HG03354 (cell line): ENCODE results near the gene ETNPPL.

ENCODE experiments used
- ATAC-seq: cut with Tn5 transposase; IDR thresholded peaks from one replicate; pipeline ENCODE4 v1.9.1; 2021; ENCODE audit warnings: mild to moderate bottlenecking; ENCODE audit not compliant: unreplicated experiment, poor library complexity, severe bottlenecking

ETNPPL gene

DNA sequence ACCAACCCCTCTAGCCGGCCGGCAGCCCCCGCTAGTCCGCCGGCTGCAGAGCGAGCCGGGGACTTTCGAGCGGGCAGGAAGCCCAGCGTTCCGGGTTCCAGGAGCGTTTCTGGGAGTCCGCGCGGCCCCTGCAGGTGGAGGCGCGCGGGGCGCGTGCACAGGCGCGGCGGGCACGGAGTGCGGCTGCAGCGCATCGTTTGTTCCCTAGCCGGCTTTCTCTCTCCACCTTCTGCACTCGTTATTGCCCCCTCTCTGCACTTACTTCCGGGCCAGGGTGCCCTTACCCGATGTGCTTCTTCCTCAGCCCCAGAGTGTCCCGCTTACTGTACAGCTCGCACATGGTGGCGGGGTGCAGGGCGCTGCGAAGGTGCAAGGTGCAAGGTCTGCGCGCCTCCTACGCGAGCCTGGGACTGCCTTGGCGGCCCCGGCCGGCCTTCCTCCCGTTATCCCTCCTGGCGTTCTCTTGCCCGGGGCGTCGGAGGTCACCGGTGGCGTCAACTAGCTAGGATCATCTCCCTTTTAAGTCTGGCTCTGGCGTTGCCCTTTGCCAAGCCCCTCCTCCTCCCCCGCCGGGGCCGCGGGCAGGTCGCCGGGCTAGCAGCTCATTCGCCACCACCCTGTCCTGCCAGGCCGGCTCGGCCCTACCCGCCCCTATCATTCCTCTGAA lies at the start of gene ETNPPL:
ETNPPL (minus strand) TSS at position 495 of the 667 bp plus-strand sequence; CDS start at position 340, 155 bp downstream.
- ATAC-seq = peak; percentile 54

DNA sequence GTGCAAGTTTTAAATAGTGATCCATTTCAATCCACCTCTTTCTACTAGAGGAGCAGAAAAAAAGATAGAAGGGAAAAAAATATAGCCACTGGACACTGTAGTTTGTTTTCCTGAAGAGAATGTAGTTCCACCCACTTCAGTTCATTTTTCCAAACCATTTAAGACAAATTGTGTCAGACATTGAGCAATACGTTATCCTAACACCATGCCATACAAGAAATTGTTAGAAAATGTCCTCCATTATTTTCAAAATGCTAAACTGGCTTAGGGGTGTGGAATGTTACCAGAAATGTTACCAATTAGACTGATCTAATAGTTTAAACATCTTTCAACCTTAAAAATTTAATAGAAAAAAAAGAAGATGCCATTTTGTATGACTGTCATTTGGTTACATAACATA lies 48.6 kb upstream of the ETNPPL start:
- ATAC-seq = no peak

DNA sequence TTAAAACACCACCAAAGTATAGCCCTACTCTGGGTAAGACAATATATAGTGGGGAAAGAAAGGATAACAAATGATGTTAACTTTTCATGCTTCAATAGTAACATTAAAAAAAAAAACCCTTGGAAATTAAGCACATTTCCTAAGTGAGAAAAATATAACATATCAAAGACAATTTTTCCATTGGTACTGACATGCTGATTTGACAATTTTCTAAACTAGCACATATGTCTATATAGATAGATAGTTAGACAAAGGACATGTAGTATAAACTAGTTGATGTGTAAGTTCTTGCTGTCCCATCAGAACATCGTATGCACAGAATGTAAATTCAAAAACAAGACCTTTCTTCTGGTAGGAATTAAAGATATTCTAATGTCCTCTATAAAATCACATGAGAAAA lies 47.2 kb upstream of the ETNPPL start:
- no peak for ATAC-seq

DNA sequence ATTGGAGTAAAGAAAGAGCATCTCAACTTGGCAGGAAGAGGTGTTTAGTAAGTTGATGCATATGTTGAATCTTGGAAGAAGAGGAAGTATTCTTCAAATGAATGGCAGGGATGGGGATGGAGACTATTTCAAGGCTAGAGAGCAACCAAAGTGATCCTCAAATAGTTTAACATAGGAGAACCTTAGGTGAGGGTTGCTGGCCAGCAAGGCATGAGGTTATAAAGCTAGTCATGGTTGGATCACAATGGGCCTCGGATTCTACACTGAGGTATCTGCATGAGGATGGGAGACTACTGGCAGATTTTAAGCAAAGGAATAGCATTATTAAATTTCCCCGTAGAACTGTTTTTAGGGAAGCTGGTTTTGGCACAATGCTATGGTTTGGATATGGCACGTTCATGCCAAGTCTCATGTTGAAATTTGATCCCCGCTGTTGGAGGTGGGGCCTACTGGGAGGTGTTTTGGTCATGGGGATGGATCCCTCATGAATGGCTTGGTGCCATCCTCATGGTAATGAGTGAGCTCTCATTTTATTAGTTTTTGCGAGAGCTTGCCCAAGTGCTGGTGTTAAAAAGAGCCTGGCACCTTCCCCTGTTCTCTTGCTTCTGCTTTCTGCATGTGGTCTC lies 41.9 kb upstream of the ETNPPL start:
- no peak for ATAC-seq

DNA sequence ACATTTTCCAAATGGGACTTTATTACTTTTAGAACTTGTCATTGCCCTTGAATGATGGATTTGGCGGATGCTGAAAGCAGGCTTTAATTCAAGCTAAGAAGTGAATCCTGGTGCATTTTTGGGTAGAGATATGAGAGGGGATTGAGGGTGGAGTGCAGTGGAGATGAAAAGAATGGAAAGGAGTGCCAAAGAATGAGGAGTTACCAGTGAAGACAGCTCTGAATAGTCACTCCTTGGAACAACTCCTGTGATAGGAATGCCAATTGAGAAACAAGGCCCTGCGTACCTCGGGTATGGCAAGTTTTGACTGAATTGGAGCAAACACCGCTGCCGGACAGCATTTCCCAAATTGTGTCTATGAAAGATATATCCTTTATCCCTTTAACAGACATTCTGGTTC lies 36.5 kb upstream of the ETNPPL start:
- ATAC-seq = no peak

DNA sequence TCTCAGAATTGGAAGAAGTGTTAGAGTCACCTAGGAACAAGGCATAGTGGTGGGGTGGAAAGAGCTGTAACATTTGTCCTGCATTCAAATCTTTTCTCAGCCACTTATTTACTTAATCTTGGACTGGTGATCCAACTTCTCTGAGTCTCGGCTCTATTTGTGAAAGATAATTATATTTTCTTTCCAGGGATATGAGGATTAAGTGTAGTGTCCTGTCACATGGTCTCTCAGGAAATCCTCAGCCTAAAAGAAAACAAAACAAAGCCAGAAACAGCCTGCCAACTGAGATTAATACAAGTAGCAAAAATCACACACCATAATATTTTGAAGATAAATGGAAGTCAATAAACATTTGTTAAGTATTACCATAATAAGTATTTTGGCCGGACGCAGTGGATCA lies 33.3 kb upstream of the ETNPPL start:
- ATAC-seq = no peak

DNA sequence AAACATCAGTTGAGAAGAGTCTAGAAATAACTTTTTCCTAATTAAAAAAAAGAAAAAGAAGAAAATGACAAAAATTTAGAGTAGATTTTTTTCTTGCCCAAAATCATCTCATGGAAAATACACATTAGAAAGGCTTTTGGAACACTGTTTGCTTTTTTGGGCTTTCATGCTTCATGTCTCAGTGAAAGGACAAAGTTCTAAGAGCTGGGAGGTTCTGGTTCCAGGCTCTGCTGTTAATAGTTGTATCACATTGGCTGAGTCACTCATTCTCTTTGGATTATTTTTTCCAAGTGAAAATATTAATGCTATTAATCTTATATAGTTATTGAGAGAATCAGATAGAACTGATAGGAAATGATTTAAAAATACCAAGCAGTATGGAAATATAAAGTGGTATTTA lies 32.9 kb upstream of the ETNPPL start:
- ATAC-seq = no peak

DNA sequence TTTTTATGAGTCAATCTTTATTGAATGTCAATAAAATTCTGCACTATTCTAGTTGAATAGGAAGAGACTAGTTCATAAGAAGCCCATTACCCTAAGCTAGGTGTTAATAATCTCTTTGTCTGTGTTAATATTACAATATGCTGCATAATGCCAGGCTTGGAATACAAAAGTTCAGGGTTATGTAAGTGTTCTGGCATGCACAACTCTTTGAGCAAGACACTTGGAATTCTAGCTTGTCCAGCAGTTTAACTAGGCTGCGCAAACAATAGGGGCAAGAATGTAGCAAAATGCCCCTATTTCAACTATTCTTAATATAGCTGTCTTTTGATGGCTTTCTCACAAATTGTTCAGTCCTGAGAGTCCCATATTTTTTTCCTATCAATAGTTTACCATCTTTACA lies 31.3 kb upstream of the ETNPPL start:
- no peak for ATAC-seq

DNA sequence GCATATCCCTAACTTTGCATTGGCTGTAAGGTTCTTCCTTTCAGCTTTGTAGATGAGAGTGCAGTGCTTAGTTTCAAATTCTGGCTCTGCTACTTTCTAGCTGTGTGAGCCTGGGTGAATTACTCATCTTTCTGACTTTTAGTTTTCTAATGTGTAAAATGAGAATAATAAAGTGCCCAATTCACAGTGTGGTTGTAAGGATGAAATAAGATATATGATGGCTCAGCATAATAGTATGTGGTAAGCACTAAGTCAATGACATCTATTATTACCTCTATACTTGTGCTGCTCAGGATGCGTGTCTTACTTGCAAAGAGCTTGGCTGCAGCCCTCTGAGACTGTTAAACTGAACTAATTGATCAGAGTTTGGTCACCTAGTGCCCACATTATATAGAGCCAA lies 30.6 kb upstream of the ETNPPL start:
- no peak for ATAC-seq

DNA sequence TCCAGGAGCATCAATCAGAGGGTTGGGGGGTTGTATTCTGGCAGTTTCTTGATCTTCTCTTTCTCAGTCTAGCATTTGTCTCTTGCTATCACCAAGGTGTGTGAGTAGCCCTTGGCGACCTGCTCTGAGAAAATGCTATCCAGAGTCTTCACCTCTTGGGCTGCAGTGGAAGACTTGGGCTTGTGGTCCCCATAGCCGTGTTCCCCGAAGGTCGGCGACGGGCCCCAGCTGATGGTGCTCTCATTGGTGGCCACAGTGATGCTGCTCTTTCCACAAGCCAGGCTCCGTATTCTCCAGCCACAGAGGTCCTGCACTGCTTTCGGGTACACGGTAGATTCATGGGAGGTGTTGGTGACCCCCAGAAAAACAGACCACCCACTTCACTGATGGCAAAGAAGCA lies 25.9 kb upstream of the ETNPPL start:
- no peak for ATAC-seq

DNA sequence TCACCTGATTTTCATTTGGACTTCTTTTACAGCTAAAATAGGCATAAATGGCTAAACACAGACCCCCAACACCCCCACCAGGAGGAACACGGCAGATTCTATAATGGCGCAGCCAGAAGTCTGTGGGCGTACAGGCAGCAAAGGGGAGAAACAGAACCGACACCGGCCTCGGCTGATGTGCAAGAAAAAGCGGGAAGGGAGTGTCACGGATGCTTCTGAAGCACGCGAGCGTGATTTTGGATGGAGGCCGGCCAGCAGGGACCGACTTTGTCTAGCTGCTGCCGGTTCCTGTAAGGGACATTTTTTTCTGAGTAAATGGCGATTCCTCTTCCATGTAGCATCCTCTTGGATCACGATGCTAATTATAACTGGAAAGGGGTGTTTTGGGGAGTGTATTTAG lies 24.9 kb upstream of the ETNPPL start:
- no peak for ATAC-seq

DNA sequence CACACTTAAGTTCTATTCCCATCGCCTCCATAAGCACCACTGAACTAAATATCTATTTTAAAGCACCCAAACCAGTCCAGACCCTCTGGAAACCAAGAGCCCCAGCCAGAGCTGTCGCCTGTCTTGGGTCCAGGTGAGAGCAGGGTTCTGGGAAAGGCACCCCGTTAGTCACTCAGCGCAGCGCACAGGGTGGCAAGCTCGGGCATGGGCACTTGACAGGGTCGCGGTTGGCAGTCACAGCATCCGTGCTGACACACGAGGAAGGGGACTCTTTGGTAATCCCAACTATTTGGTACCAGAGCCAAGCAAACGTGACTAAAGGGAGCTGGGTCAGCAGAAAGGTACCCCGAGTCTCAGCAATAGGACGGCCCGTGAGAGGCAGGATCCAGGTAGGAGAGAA lies 24.3 kb upstream of the ETNPPL start:
- no peak for ATAC-seq

DNA sequence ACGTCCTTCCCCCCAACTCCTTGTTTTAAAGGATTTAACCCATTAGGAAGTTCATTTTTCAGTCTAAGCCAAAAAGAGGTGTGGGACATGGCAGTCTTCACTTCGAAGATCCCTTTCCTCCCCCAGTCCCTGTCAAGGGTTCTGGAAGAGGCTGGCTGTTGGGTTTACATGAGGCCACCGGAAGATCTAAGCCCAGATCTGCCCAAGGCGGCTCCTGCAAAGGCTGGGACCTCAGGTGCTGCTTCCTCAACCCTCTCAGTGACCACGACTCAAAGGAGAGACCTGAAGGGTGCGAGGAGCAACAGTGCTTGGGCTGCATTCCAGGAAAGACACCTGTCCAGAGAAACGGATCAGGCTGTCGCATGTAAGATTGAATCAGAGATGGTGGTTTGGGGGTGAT lies 23.5 kb upstream of the ETNPPL start:
- no peak for ATAC-seq

DNA sequence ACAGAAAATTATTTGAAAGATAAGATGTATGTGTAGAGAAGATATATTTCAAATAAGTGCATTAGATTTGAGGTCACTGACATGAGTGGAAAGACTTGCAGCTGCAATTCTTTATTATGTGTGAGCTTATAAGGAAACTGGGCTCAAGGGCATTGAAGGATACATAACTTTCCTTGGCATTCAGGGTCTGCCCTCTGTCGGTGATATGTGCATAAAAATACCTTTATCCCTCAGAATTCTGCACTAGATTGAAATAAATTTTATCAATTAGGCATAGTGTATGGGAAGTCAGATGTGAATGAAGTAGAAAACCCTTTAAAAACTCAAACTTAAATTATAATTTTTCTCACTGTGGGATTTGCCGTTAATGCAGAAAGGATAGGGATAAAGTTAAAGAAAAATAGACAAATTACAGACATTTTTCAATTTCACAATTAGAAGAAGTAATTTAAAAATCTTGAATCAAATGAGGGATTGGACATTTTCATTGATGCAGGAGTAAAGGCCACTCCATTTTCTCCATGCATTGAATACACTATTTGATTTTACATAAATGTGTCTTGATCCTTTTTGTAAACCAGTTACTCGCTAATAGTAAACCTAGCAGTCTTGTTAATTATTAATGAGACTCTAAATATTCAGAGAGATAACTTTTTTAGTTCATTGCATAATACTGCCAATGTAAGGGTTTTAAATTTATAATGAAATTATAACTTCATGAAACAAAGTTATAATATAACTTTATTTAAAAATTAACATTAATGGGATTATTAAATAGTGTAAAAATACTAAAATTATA lies 21.0 kb upstream of the ETNPPL start:
- no peak for ATAC-seq

DNA sequence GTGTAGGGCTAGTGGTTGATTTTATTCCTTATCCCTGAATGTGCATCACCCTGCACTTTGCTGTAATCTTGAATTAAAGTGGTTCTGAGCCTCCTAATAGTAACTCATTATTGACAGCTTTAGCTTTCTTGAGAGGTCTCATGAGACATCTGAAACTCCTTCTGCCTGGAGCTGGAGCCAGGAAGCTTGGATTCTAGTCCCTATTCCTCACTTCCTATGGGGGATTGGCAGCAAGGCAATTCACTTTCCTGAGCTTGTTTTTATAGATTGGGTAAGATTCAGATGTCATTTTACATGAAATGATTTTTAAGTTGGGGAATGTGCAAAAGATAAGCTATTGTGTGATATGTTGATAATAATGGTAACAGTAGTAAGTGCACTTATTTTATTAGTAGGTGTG lies 17.1 kb upstream of the ETNPPL start:
- ATAC-seq = no peak

DNA sequence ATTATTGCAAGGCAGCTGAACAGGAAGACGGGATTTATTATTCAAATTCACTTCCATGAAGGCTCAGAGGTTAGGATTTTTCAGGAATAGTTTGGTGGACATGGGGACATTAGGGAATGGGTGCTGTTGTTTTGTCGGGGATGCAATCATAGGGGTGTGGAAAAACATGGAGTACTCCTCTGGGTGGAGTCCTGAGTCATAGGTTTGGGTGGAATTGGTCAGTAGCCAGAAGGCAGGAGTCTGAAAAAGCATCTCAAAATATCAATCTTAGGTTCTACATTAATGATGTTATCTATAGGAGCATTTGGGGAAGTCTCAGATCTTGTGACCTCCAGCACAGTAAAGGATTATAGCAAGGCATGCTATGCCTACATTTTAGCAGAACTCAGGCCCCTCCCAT lies 14.5 kb upstream of the ETNPPL start:
- ATAC-seq = no peak

DNA sequence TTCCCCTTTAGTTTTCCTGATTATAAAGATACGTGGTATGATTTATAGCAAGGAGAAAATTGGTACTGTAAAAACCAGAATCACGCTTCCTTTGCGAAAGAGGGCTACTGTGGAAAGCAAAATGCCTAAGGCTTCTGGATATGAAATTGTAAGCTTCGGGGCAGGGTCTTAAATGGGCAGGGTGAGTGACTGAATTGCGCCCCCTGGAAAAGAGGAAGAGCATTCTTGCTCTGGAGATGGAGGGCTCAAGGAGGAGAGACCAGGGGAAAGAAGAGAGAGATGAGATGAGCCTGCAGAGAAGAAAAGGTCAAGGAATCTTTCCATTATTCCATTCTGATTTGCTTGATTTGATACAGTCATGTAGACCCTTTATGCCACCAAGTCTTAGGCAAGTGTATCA lies 13.1 kb upstream of the ETNPPL start:
- no peak for ATAC-seq

DNA sequence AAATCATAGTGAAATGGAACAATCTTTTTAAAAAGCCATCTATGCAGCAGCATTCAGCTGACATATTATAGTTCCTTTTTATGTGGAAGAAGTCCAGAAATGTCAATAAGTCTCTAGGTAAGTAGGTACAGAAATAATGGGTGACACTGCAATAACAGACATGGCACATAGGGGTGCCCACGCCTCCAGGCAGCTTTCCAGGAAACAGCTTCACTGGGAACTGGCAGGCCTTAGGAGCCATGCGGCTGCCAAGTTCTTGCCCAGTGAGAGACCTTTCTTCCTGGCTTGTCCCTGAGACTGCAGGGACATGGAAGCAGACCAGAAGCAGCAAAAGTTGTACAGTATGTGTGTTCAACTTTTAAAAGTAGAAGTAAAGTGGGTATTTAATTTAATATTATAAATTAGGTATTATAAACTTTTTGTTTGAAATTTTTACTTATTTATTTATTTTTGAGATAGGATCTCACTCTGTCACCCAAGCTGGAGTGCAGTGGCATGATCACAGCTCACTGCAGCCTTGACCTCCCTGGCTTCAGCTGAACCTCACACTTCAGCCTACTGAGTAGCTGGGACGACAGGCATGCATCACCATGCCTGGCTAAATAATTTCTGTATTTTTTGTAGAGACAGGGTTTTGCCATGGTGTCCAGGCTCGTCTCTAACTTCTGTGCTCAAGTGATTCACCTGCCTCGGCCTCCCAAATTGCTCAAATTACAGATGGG lies 12.1 kb upstream of the ETNPPL start:
- no peak for ATAC-seq

DNA sequence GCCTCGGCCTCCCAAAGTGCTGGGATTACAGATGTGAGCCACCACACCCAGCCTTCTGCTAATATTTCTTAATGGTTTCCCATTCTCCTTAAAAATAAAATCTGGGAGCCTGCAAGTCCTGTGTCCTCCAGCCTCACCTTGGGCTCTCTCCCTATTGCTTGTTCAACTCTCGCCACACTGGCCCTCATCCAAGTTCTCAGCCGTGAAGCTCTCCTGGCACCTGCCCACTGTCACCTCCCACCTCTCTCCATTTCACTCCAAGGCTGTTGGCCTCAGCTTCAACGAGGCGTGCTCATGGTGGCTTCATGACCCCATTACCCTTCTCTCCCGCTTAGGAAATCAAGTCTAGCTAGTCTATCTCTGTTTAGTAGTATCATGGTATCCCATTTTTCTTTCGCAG lies 9.5 kb upstream of the ETNPPL start:
- no peak for ATAC-seq

DNA sequence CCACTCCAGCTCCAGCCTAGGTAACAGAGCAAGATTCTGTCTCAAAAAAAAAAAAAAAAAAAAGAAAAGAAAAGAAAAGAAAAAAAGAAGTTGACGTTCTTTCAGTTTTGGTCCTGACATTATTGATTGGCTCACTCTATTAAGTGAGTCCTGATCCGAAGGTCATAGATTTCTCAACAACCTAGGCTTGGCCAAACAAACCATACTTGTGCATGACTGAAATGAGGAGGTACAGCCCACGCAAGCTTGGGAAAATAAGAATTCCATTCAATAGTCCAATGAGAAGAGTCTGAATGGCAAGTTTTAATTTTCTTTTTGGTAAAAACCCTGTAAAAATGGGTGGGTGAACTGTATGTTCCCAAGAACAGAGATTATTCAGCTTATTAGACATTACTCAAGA lies 3.2 kb upstream of the ETNPPL start:
- ATAC-seq = no peak
